ENCODE results near the gene SAP30L.

The SAP30L gene

DNA sequence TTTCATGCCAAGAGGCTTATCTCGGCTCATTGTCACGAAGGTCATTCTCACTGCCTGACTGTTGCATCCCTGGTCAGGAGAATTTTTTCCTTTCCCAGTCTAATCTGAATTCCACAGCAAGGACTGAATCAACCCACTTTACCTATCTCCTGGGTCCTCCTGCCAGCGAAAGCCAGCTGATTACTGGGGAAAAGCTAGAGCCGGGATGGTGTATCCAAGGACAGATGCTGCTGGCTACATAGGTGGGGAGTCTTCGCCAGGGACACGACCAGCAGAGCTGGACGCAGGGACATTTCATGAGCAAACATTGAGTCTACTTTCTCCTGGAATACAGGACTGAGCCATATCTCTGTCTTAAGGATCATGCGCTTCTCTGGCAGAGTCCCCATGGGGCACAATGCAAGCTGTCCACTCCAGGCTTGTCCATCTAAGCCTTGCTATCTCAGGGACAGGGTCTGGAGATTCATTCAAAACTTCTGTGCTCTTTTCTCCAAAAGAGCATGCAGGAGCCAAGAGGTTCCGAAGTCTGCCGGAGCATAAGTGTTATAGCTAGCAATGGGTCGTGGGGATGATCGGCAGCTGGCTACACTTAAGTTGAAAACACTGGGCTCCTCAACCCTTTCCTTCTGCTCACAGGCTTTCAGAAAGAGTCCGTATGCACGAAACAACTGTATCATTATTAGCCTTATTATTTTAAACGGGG lies 38.7 kb downstream of the SAP30L start:
- Histone ChIP-seq H3K27ac (no peak overlapping the region), H3K27me3 (peaks cover 83% of the 10 kb centered on the region), H3K9me3 (peaks cover 37% of the 10 kb centered on the region), H3K9ac (no peak overlapping the region), H3K4me3 (no peak overlapping the region), H3K4me1 (no peaks in the 10 kb centered on the region), H3K36me3 (no peaks in the 10 kb centered on the region), H4K20me1 (peaks cover 61% of the 10 kb centered on the region), H3K4me2 (no peak overlapping the region)
- TF ChIP-seq Cebpa-rat (IDR thresholded peaks at IDR 0.05): no peak

DNA sequence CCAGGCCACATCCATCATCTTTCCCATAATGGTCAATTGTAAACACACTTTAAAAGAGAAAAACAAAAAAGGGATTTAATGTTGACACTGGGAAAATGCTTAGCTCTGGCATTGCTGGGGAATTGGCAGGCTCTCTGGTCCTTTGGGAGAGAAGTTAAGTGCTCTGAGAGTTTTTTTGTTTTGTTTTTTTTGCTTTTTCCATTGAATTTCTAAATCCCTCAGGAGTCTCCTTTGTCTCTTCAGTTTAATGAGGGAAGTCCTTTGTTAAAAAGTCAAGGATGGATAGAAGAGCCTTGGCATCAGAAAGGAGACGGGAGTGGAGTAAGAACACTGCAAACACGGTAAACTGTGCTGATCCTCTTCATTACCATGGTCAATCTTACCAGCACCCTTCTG lies 39.3 kb downstream of the SAP30L start:
- Histone ChIP-seq H3K36me3 (no peaks in the 10 kb centered on the region), H3K4me3 (no peak overlapping the region), H3K9me3 (peaks cover 34% of the 10 kb centered on the region), H4K20me1 (peaks cover 55% of the 10 kb centered on the region; the same call in 1 of the 2 replicates), H3K27me3 (peaks cover 77% of the 10 kb centered on the region), H3K27ac (no peak overlapping the region), H3K9ac (no peak overlapping the region), H3K4me1 (no peaks in the 10 kb centered on the region), H3K4me2 (no peak overlapping the region)
- no peak for TF ChIP-seq Cebpa-rat (IDR thresholded peaks at IDR 0.05)

DNA sequence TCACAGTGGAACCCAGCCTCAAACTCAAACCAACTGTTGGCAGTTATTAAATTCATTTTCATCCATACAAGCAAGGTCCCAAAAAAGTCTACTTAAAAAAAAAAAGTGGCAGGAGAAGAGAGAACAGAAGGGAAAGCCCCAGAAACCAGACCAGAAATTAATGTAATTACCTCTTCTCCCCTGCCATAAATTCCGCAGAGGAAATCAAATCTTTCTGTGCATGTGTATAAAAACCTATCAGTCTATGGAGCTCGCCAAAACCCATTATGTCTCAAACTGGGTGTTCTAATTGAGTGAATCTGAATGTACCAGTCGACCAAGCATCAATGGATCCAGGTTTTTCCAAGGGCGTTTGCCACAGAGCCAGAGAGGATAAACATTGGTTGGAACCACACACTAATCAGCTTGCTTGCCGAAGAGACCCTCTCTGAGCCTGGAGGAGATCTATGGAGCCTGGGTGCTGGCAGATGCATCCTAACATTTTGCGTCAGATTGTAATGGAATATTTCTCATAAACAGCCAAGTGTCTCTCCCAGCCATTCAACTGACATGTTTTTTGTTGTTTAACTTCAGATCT lies 40.1 kb downstream of the SAP30L start:
- Histone ChIP-seq H3K9ac (no peak overlapping the region), H3K4me1 (no peaks in the 10 kb centered on the region), H3K27ac (no peak overlapping the region), H3K9me3 (peaks cover 32% of the 10 kb centered on the region), H3K4me3 (no peak overlapping the region), H3K27me3 (peaks cover 69% of the 10 kb centered on the region), H3K4me2 (no peak overlapping the region), H4K20me1 (peaks cover 47% of the 10 kb centered on the region; the same call in 1 of the 2 replicates), H3K36me3 (no peaks in the 10 kb centered on the region)
- TF ChIP-seq Cebpa-rat (IDR thresholded peaks at IDR 0.05): no peak

DNA sequence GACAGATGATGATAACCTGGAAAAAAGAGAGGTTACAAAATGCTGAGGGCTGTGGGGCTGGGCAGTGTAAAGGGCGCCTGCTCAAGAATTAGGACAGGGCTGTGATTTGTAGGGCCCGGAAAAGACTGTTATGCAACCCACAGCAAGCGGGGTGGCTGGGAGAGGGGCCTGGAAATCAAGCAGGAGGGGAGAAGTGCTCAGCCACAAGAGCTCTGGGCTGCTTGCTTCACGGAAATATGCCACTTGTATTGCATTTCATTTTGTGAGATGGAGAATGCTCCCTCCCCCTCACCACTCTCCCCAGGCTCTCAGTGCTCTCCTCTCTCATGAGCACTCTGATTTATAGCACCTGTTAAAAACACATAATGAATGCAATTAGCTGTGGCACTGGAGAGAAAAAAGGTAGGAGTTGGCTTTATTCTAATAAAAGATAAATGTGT lies 40.6 kb downstream of the SAP30L start:
- Histone ChIP-seq H3K27me3 (peaks cover 64% of the 10 kb centered on the region), H3K4me3 (no peak overlapping the region)

DNA sequence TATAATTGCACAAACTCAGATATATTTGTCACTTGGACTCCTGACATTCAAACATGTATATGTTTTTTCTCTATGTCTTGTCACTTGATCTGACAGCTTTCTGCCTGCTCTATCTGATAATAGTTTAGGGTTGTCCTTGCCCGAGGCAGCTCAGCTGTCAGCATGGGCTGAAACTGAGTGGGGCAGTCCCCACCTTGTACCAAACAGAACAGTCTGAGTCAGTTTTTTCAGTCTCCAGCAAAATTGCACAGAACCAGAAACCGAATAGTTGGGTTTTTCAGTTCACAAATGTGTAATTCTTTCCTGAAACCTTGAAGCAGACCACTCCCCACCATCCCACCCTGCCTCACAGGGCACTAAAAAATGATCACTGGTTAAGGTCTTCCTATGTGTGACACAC lies 41.7 kb downstream of the SAP30L start:
- Histone ChIP-seq H3K36me3 (no peaks in the 10 kb centered on the region), H3K27ac (no peak overlapping the region), H3K9me3 (peaks cover 28% of the 10 kb centered on the region), H3K27me3 (peaks cover 53% of the 10 kb centered on the region), H3K4me1 (no peaks in the 10 kb centered on the region), H3K9ac (no peak overlapping the region), H4K20me1 (peaks cover 38% of the 10 kb centered on the region; the same call in 1 of the 2 replicates), H3K4me3 (no peak overlapping the region), H3K4me2 (no peak overlapping the region)
- no peak for TF ChIP-seq Cebpa-rat (IDR thresholded peaks at IDR 0.05)

More for the DNA sequence above, 40.6 kb downstream of the SAP30L start:
- no peaks in the 10 kb centered on the region for H3K4me1 ChIP-seq
- H3K4me2 ChIP-seq: no peak overlapping the region
- H3K9ac ChIP-seq: no peak overlapping the region
- H3K36me3 ChIP-seq: no peaks in the 10 kb centered on the region
- H4K20me1 ChIP-seq: peaks cover 42% of the 10 kb centered on the region; the same call in 1 of the 2 replicates
- H3K27ac ChIP-seq: no peak overlapping the region
- peaks cover 31% of the 10 kb centered on the region for H3K9me3 ChIP-seq
- TF ChIP-seq Cebpa-rat (IDR thresholded peaks at IDR 0.05): no peak

DNA sequence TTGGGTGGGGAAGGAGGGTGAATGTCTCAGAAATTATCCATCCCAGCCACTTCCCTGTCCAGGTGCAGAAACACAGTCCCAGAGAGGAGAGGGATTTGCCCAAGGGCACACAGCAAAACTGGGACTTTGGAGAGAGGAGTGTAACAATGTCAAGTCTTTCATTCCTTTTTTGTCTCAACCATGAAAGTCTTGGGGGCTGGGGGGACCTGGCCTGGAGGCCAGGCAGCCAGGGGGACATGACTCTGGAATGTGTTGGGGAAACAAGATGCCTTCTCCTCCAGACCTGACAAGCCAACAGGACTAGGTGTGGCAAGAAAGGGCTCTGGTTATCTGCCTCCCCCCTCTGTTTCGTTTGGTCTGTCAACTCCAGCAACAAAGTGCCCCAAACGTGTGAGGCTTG lies 46.1 kb downstream of the SAP30L start:
- Histone ChIP-seq H3K36me3 (no peaks in the 10 kb centered on the region), H3K27me3 (peaks cover 9% of the 10 kb centered on the region), H3K4me1 (no peaks in the 10 kb centered on the region), H3K9ac (no peak overlapping the region), H3K4me3 (no peak overlapping the region), H3K9me3 (no peaks in the 10 kb centered on the region), H3K4me2 (no peak overlapping the region), H4K20me1 (no peaks in the 10 kb centered on the region), H3K27ac (no peak overlapping the region)
- TF ChIP-seq Cebpa-rat (IDR thresholded peaks at IDR 0.05): no peak

DNA sequence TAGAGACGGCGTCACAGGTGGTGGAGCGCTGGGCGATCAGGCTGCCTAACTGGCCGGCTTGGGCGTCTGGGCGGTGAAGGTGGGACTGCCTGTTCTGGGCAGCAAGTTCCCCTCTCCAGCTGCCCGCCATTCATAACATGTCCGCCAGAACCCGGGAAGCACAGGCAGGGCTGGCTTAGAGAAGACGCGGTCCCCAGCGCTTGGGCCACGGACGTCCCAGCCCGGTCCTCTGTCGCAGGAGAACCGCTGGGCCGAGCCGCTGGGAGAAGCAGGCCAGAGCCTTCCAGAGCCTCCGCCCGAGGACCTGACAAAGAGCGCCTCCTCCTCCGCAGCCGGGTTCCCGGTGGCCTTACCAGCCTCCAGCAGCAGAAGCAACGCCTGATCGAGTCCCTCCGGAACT lies 47.5 kb downstream of the SAP30L start:
- H3K27me3 ChIP-seq: no peaks in the 10 kb centered on the region
- no peak overlapping the region for H3K9ac ChIP-seq
- no peaks in the 10 kb centered on the region for H3K36me3 ChIP-seq
- H3K9me3 ChIP-seq: no peaks in the 10 kb centered on the region
- no peak overlapping the region for H3K27ac ChIP-seq
- no peaks in the 10 kb centered on the region for H3K4me1 ChIP-seq
- no peak overlapping the region for H3K4me2 ChIP-seq
- H4K20me1 ChIP-seq: no peaks in the 10 kb centered on the region
- H3K4me3 ChIP-seq: no peak overlapping the region
- no peak for TF ChIP-seq Cebpa-rat (IDR thresholded peaks at IDR 0.05)

DNA sequence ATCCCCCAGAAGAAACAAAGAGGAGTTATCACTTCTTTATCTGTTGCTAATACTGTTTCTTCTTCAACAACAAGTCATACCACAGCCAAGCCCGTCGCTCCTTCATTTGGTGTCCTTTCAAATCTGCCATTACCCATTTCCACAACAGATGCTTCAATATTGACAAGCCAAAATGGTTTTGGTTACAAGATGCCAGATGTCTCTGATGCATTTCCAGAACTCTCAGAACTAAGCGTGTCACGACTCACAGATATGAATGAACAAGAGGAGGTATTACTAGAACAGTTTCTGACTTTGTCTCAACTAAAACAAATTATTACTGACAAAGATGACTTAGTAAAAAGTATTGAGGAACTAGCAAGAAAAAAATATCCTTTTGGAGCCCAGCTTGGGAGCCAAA lies 48.2 kb downstream of the SAP30L start:
- no peaks in the 10 kb centered on the region for H3K27me3 ChIP-seq
- no peaks in the 10 kb centered on the region for H3K9me3 ChIP-seq
- no peak overlapping the region for H3K4me3 ChIP-seq
- no peak for TF ChIP-seq Cebpa-rat (IDR thresholded peaks at IDR 0.05)
- H3K36me3 ChIP-seq: no peaks in the 10 kb centered on the region
- H3K9ac ChIP-seq: no peak overlapping the region
- H4K20me1 ChIP-seq: no peaks in the 10 kb centered on the region
- no peaks in the 10 kb centered on the region for H3K4me1 ChIP-seq
- H3K4me2 ChIP-seq: no peak overlapping the region
- no peak overlapping the region for H3K27ac ChIP-seq

DNA sequence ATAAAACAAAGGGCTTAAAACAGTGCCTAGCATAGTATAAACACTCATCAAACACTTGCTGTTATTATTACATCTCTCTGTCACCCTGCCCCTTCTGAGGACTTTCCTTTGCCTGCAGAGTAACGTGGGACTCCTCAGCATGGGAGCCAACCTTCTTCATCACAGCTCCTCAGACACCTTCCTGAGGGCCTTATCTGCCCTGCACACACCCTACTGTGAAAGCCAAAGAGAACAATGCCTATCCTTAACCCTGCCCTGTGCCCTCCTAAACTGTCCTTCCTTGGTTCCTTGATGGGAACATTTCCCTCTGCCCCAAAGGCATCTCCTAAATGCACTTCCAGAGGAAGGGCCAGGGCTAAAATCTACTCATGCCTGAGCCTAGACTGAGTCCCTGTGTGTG lies 52.8 kb downstream of the SAP30L start:
- no peaks in the 10 kb centered on the region for H3K36me3 ChIP-seq
- H3K9ac ChIP-seq: no peak overlapping the region
- H3K9me3 ChIP-seq: no peaks in the 10 kb centered on the region
- no peak overlapping the region for H3K4me3 ChIP-seq
- H3K4me1 ChIP-seq: peaks cover 13% of the 10 kb centered on the region
- H3K27me3 ChIP-seq: no peaks in the 10 kb centered on the region
- no peaks in the 10 kb centered on the region for H4K20me1 ChIP-seq
- no peak for TF ChIP-seq Cebpa-rat (IDR thresholded peaks at IDR 0.05)
- no peak overlapping the region for H3K27ac ChIP-seq
- no peak overlapping the region for H3K4me2 ChIP-seq

DNA sequence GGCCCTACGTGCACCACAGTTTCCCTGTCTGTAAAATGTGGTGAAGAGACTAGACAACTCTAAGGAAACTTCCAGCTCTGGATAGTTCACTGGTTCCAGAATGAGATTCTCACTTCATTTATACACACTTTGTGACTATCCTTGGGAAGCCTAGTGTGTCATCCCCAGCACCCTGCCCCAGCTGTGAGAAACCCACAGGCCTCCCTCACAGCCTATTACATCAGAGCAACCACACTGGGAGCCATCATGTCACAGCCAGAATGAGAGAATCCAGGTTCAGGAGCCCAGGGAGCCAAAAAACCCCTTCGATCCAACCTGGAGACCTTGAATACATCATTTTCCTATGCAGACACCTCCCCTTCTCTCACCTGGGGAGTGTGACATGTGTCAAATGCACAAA lies 53.2 kb downstream of the SAP30L start:
- Histone ChIP-seq H3K27me3 (no peaks in the 10 kb centered on the region), H3K4me2 (no peak overlapping the region), H3K4me1 (peaks cover 17% of the 10 kb centered on the region), H3K9me3 (no peaks in the 10 kb centered on the region), H3K9ac (no peak overlapping the region), H3K4me3 (no peak overlapping the region), H3K36me3 (no peaks in the 10 kb centered on the region), H4K20me1 (no peaks in the 10 kb centered on the region), H3K27ac (no peak overlapping the region)
- no peak for TF ChIP-seq Cebpa-rat (IDR thresholded peaks at IDR 0.05)
